ENCODE measurements around the gene ARSG.

- TF ChIP-seq RAD21 (IDR thresholded peaks at IDR 0.05; ENCODE audit: low read depth): no peak
- no peak for TF ChIP-seq TAF1 (IDR thresholded peaks at IDR 0.05; ENCODE audit: low read depth)
Measured at GRCh38 chr17:68246271-68247028, 44.8 kb upstream of the ARSG start.
